ENCODE measurements around the gene C9orf72. TPM values are rescaled to one million over a fixed set of nuclear protein-coding genes. Genes with fewer than 3 reads are reported as not detected.

C9orf72 gene
- total RNA-seq, 1 donor = 6.5 TPM

- peak; percentile 60 for DNase-seq (ENCODE audit: insufficient read length, low spot score, missing footprints)
- Histone ChIP-seq H3K27me3 (ENCODE audit: insufficient read depth, low read length) (no peaks in the 10 kb centered on the region), H2AFZ (ENCODE audit: low read length) (no peak overlapping the region), H4K20me1 (ENCODE audit: insufficient read depth, low read length) (no peaks in the 10 kb centered on the region), H3K27ac (ENCODE audit: low read depth, low read length) (no peak overlapping the region), H3K9me3 (ENCODE audit: low read depth, low read length) (no peaks in the 10 kb centered on the region), H3K4me1 (ENCODE audit: insufficient read depth, low read length) (peaks cover 13% of the 10 kb centered on the region), H3K79me2 (ENCODE audit: insufficient read depth, low read length) (no peaks in the 10 kb centered on the region), H3K4me2 (ENCODE audit: insufficient read depth, low read length) (no peak overlapping the region), H3K36me3 (ENCODE audit: insufficient read depth, low read length) (no peaks in the 10 kb centered on the region), H3K4me3 (ENCODE audit: insufficient read depth, low read length) (no peak overlapping the region)
- TF ChIP-seq, protein P1, sequence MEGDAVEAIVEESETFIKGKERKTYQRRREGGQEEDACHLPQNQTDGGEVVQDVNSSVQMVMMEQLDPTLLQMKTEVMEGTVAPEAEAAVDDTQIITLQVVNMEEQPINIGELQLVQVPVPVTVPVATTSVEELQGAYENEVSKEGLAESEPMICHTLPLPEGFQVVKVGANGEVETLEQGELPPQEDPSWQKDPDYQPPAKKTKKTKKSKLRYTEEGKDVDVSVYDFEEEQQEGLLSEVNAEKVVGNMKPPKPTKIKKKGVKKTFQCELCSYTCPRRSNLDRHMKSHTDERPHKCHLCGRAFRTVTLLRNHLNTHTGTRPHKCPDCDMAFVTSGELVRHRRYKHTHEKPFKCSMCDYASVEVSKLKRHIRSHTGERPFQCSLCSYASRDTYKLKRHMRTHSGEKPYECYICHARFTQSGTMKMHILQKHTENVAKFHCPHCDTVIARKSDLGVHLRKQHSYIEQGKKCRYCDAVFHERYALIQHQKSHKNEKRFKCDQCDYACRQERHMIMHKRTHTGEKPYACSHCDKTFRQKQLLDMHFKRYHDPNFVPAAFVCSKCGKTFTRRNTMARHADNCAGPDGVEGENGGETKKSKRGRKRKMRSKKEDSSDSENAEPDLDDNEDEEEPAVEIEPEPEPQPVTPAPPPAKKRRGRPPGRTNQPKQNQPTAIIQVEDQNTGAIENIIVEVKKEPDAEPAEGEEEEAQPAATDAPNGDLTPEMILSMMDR (IDR thresholded peaks at IDR 0.05; ENCODE audit: extremely low read depth, low read depth, low read length) = no peak
These were observed 31.5 kb downstream of the C9orf72 start for GRCh38 chr9:27541740-27542139.

GRCh38 chr9:27540502-27540901, 32.8 kb downstream of the C9orf72 start:
- no peak for DNase-seq (ENCODE audit: insufficient read length, low spot score, missing footprints)
- Histone ChIP-seq H4K20me1 (ENCODE audit: insufficient read depth, low read length) (no peaks in the 10 kb centered on the region), H3K27ac (ENCODE audit: low read depth, low read length) (no peak overlapping the region), H3K79me2 (ENCODE audit: insufficient read depth, low read length) (no peaks in the 10 kb centered on the region), H3K4me1 (ENCODE audit: insufficient read depth, low read length) (peaks cover 13% of the 10 kb centered on the region), H3K27me3 (ENCODE audit: insufficient read depth, low read length) (no peaks in the 10 kb centered on the region), H3K4me2 (ENCODE audit: insufficient read depth, low read length) (no peak overlapping the region), H3K4me3 (ENCODE audit: insufficient read depth, low read length) (no peak overlapping the region), H2AFZ (ENCODE audit: low read length) (no peak overlapping the region), H3K9me3 (ENCODE audit: low read depth, low read length) (no peaks in the 10 kb centered on the region), H3K36me3 (ENCODE audit: insufficient read depth, low read length) (no peaks in the 10 kb centered on the region)
- TF ChIP-seq, protein P1 (IDR thresholded peaks at IDR 0.05; ENCODE audit: extremely low read depth, low read depth, low read length) = no peak

DNA sequence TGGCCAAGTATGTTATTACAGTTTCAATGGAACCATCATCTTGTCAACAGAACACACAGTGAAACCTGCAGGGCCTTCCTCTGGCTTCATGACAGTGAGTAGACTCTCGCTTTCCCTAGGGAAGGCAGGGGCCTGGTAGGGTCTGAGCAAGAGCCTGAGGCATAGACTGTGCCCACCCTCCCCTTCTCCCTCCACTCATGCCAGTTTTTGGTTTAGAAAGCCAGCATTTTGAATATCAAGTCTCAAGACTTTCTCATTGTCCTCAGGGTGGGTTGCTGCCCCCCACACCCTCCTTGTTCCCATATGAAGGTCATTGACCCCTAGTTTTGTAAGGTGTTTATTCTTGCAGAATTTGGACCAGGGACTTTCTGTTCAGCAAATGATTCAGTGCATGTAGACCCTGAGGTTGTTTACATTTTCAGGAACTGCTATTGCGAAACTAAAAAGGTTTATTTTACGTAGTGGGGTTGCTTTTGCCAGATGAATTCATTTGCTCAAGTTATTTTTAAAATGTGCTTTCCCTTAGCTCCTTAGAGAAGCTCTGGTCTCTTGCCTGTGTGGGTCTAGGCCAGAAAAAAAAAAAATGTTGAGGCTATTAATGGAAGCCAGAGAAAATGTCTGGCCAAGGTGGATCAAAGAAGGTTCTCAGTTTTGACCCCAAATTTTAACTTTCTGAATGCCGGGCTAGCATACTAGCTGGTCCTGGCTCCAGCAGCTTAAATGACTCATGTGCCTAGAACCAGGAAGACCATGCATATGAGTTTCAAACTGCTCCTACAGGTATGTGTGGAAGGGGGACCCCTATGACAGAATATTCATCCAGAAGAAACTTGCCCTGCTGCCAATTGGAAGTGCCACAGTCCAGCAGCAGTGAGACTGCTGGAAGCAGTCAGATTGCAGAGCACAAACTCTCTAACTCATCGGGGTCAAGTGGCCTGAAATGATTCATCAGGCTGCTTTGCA, 33.5 kb downstream of the C9orf72 start:
- no peak overlapping the region for H2AFZ ChIP-seq (ENCODE audit: low read length)
- no peak overlapping the region for H3K4me3 ChIP-seq (ENCODE audit: insufficient read depth, low read length)
- peak overlapping the region; percentile 22 for H3K4me2 ChIP-seq (ENCODE audit: insufficient read depth, low read length)
- H3K79me2 ChIP-seq (ENCODE audit: insufficient read depth, low read length) = no peaks in the 10 kb centered on the region
- H3K27ac ChIP-seq (ENCODE audit: low read depth, low read length) = no peak overlapping the region
- no peaks in the 10 kb centered on the region for H3K36me3 ChIP-seq (ENCODE audit: insufficient read depth, low read length)
- H4K20me1 ChIP-seq (ENCODE audit: insufficient read depth, low read length) = no peaks in the 10 kb centered on the region
- no peaks in the 10 kb centered on the region for H3K27me3 ChIP-seq (ENCODE audit: insufficient read depth, low read length)
- TF ChIP-seq, protein P1 (IDR thresholded peaks at IDR 0.05; ENCODE audit: extremely low read depth, low read depth, low read length) = no peak
- DNase-seq (ENCODE audit: insufficient read length, low spot score, missing footprints) = no peak
- peaks cover 13% of the 10 kb centered on the region for H3K4me1 ChIP-seq (ENCODE audit: insufficient read depth, low read length)
- no peaks in the 10 kb centered on the region for H3K9me3 ChIP-seq (ENCODE audit: low read depth, low read length)

- no peaks in the 10 kb centered on the region for H4K20me1 ChIP-seq (ENCODE audit: insufficient read depth, low read length)
- no peak overlapping the region for H3K4me3 ChIP-seq (ENCODE audit: insufficient read depth, low read length)
- H3K27ac ChIP-seq (ENCODE audit: low read depth, low read length) = no peak overlapping the region
- H3K27me3 ChIP-seq (ENCODE audit: insufficient read depth, low read length) = no peaks in the 10 kb centered on the region
- DNase-seq (ENCODE audit: insufficient read length, low spot score, missing footprints) = no peak
- H3K9me3 ChIP-seq (ENCODE audit: low read depth, low read length) = no peaks in the 10 kb centered on the region
- H3K4me2 ChIP-seq (ENCODE audit: insufficient read depth, low read length) = no peak overlapping the region
- no peaks in the 10 kb centered on the region for H3K36me3 ChIP-seq (ENCODE audit: insufficient read depth, low read length)
- peaks cover 13% of the 10 kb centered on the region for H3K4me1 ChIP-seq (ENCODE audit: insufficient read depth, low read length)
- TF ChIP-seq, protein P1 (IDR thresholded peaks at IDR 0.05; ENCODE audit: extremely low read depth, low read depth, low read length) = no peak
- H2AFZ ChIP-seq (ENCODE audit: low read length) = no peak overlapping the region
- no peaks in the 10 kb centered on the region for H3K79me2 ChIP-seq (ENCODE audit: insufficient read depth, low read length)
These were observed 34.6 kb downstream of the C9orf72 start for GRCh38 chr9:27538647-27539046.
